Measurements from ENCODE around the gene DEFB125.
"Not testable (repeated sequence)": the region's sequence is repeated elsewhere in the genome, so short reads cannot be mapped to it uniquely, and the experiment has no call there.

The DEFB125 gene

GRCh38 chr20:64766-65322, 22.6 kb upstream of the DEFB125 start:
- H3K4me3 ChIP-seq (ENCODE audit: control insufficient read depth, low read depth, low read length) = no peak overlapping the region
- TF ChIP-seq CTCF (IDR thresholded peaks at IDR 0.05; ENCODE audit: control insufficient read depth, insufficient read depth, low read depth, low read length, missing control alignments) = no peak
- no peak for DNase-seq (ENCODE audit: low read depth)

GRCh38 chr20:77231-77630, 10.2 kb upstream of the DEFB125 start:
- no peak for DNase-seq (ENCODE audit: low read depth)
- no peak for TF ChIP-seq CTCF (IDR thresholded peaks at IDR 0.05; ENCODE audit: control insufficient read depth, insufficient read depth, low read depth, low read length, missing control alignments)
- H3K4me3 ChIP-seq (ENCODE audit: control insufficient read depth, low read depth, low read length) = no peak overlapping the region

GRCh38 chr20:78338-78737, 9.1 kb upstream of the DEFB125 start:
- no peak for DNase-seq (ENCODE audit: low read depth)
- TF ChIP-seq CTCF (IDR thresholded peaks at IDR 0.05; ENCODE audit: control insufficient read depth, insufficient read depth, low read depth, low read length, missing control alignments) = no peak
- no peak overlapping the region for H3K4me3 ChIP-seq (ENCODE audit: control insufficient read depth, low read depth, low read length)

- DNase-seq (ENCODE audit: low read depth) = no peak
- no peak overlapping the region for H3K4me3 ChIP-seq (ENCODE audit: control insufficient read depth, low read depth, low read length)
- TF ChIP-seq CTCF (IDR thresholded peaks at IDR 0.05; ENCODE audit: control insufficient read depth, insufficient read depth, low read depth, low read length, missing control alignments) = no peak
Observed at GRCh38 chr20:79565-79964, 7.9 kb upstream of the DEFB125 start.

GRCh38 chr20:90651-91050, 3.2 kb downstream of the DEFB125 start:
- TF ChIP-seq CTCF (IDR thresholded peaks at IDR 0.05; ENCODE audit: control insufficient read depth, insufficient read depth, low read depth, low read length, missing control alignments) = no peak
- DNase-seq (ENCODE audit: low read depth) = no peak
- H3K4me3 ChIP-seq (ENCODE audit: control insufficient read depth, low read depth, low read length) = no peak overlapping the region

GRCh38 chr20:93641-94040, 6.2 kb downstream of the DEFB125 start:
- H3K4me3 ChIP-seq (ENCODE audit: control insufficient read depth, low read depth, low read length) = no peak overlapping the region
- DNase-seq (ENCODE audit: low read depth) = no peak
- no peak for TF ChIP-seq CTCF (IDR thresholded peaks at IDR 0.05; ENCODE audit: control insufficient read depth, insufficient read depth, low read depth, low read length, missing control alignments)

- H3K4me3 ChIP-seq (ENCODE audit: control insufficient read depth, low read depth, low read length) = no peak overlapping the region
- DNase-seq (ENCODE audit: low read depth) = no peak
- TF ChIP-seq CTCF (IDR thresholded peaks at IDR 0.05; ENCODE audit: control insufficient read depth, insufficient read depth, low read depth, low read length, missing control alignments) = no peak
Observed at GRCh38 chr20:95215-95614, 7.7 kb downstream of the DEFB125 start.

GRCh38 chr20:97691-98090, 10.2 kb downstream of the DEFB125 start:
- DNase-seq (ENCODE audit: low read depth); H3K4me3 ChIP-seq (ENCODE audit: control insufficient read depth, low read depth, low read length): not testable (repeated sequence)
